ENCODE measurements around the gene OR9G1.

Gene OR9G1

GRCh38 chr11:56706486-56706885 is 7.6 kb downstream of the OR9G1 start:
- Histone ChIP-seq H3K4me3 (ENCODE audit: low read length in 2 of 2) (no peak overlapping the region), H3K27ac (ENCODE audit: low read length) (no peak overlapping the region), H3K27me3 (ENCODE audit: control insufficient read depth in 1 of 2, insufficient read depth in 2 of 2, low read length in 2 of 2) (no peaks in the 10 kb centered on the region), H3K9me3 (ENCODE audit: control insufficient read depth in 2 of 2, low read length in 2 of 2) (peaks cover 0 to 3% of the 10 kb centered on the region in 2 donors), H3K9ac (ENCODE audit: low read length in 2 of 2) (no peak overlapping the region), H3K4me1 (ENCODE audit: control insufficient read depth, insufficient read depth, low read length) (no peaks in the 10 kb centered on the region), H3K36me3 (ENCODE audit: control insufficient read depth in 2 of 2, insufficient read depth in 2 of 2, low read length in 2 of 2) (no peaks in the 10 kb centered on the region)

- H3K27ac ChIP-seq (ENCODE audit: low read length), result no peak overlapping the region
- H3K9ac ChIP-seq (ENCODE audit: low read length in 2 of 2), result no peak overlapping the region
- H3K36me3 ChIP-seq (ENCODE audit: control insufficient read depth in 2 of 2, insufficient read depth in 2 of 2, low read length in 2 of 2), result no peaks in the 10 kb centered on the region
- H3K4me1 ChIP-seq (ENCODE audit: control insufficient read depth, insufficient read depth, low read length), result no peaks in the 10 kb centered on the region
- no peak overlapping the region for H3K4me3 ChIP-seq (ENCODE audit: low read length in 2 of 2)
- no peaks in the 10 kb centered on the region for H3K27me3 ChIP-seq (ENCODE audit: control insufficient read depth in 1 of 2, insufficient read depth in 2 of 2, low read length in 2 of 2)
- no peaks in the 10 kb centered on the region for H3K9me3 ChIP-seq (ENCODE audit: control insufficient read depth in 2 of 2, low read length in 2 of 2)
These were observed 15.3 kb downstream of the OR9G1 start for GRCh38 chr11:56714206-56714605.

- H3K4me1 ChIP-seq (ENCODE audit: control insufficient read depth, insufficient read depth, low read length), result no peaks in the 10 kb centered on the region
- H3K36me3 ChIP-seq (ENCODE audit: control insufficient read depth in 2 of 2, insufficient read depth in 2 of 2, low read length in 2 of 2), result no peaks in the 10 kb centered on the region
- no peaks in the 10 kb centered on the region for H3K9me3 ChIP-seq (ENCODE audit: control insufficient read depth in 2 of 2, low read length in 2 of 2)
- H3K9ac ChIP-seq (ENCODE audit: low read length in 2 of 2), result no peak overlapping the region
- no peak overlapping the region for H3K27ac ChIP-seq (ENCODE audit: low read length)
- H3K4me3 ChIP-seq (ENCODE audit: low read length in 2 of 2), result no peak overlapping the region
- no peaks in the 10 kb centered on the region for H3K27me3 ChIP-seq (ENCODE audit: control insufficient read depth in 1 of 2, insufficient read depth in 2 of 2, low read length in 2 of 2)
These were observed 17.5 kb downstream of the OR9G1 start for GRCh38 chr11:56716379-56716854.

GRCh38 chr11:56720513-56720912 is 21.6 kb downstream of the OR9G1 start:
- H3K4me1 ChIP-seq (ENCODE audit: control insufficient read depth, insufficient read depth, low read length), result no peaks in the 10 kb centered on the region
- no peak overlapping the region for H3K9ac ChIP-seq (ENCODE audit: low read length in 2 of 2)
- H3K27ac ChIP-seq (ENCODE audit: low read length), result no peak overlapping the region
- H3K9me3 ChIP-seq (ENCODE audit: control insufficient read depth in 2 of 2, low read length in 2 of 2), result no peaks in the 10 kb centered on the region
- H3K36me3 ChIP-seq (ENCODE audit: control insufficient read depth in 2 of 2, insufficient read depth in 2 of 2, low read length in 2 of 2), result no peaks in the 10 kb centered on the region
- H3K27me3 ChIP-seq (ENCODE audit: control insufficient read depth in 1 of 2, insufficient read depth in 2 of 2, low read length in 2 of 2), result no peaks in the 10 kb centered on the region
- no peak overlapping the region for H3K4me3 ChIP-seq (ENCODE audit: low read length in 2 of 2)

GRCh38 chr11:56740107-56740506 is 41.2 kb downstream of the OR9G1 start:
- Histone ChIP-seq H3K27ac (ENCODE audit: low read length) (no peak overlapping the region), H3K4me3 (ENCODE audit: low read length in 2 of 2) (no peak overlapping the region), H3K9me3 (ENCODE audit: control insufficient read depth in 2 of 2, low read length in 2 of 2) (peaks cover 0 to 2% of the 10 kb centered on the region in 2 donors), H3K36me3 (ENCODE audit: control insufficient read depth in 2 of 2, insufficient read depth in 2 of 2, low read length in 2 of 2) (no peaks in the 10 kb centered on the region), H3K4me1 (ENCODE audit: control insufficient read depth, insufficient read depth, low read length) (no peaks in the 10 kb centered on the region), H3K9ac (ENCODE audit: low read length in 2 of 2) (no peak overlapping the region), H3K27me3 (ENCODE audit: control insufficient read depth in 1 of 2, insufficient read depth in 2 of 2, low read length in 2 of 2) (no peaks in the 10 kb centered on the region)

GRCh38 chr11:56740886-56741285 is 42.0 kb downstream of the OR9G1 start:
- Histone ChIP-seq H3K27me3 (ENCODE audit: control insufficient read depth in 1 of 2, insufficient read depth in 2 of 2, low read length in 2 of 2) (no peaks in the 10 kb centered on the region), H3K4me3 (ENCODE audit: low read length in 2 of 2) (no peak overlapping the region), H3K9me3 (ENCODE audit: control insufficient read depth in 2 of 2, low read length in 2 of 2) (peaks cover 0 to 2% of the 10 kb centered on the region in 2 donors), H3K9ac (ENCODE audit: low read length in 2 of 2) (no peak overlapping the region), H3K4me1 (ENCODE audit: control insufficient read depth, insufficient read depth, low read length) (no peaks in the 10 kb centered on the region), H3K27ac (ENCODE audit: low read length) (no peak overlapping the region), H3K36me3 (ENCODE audit: control insufficient read depth in 2 of 2, insufficient read depth in 2 of 2, low read length in 2 of 2) (no peaks in the 10 kb centered on the region)

GRCh38 chr11:56748597-56748996 is 49.7 kb downstream of the OR9G1 start, which contains the start of gene OR9G4:
Gene OR9G4, minus strand, starts transcription at chr11:56748697. Its CDS starts 4,931 bp downstream, at chr11:56743766.
- H3K4me3 ChIP-seq (ENCODE audit: low read length in 2 of 2), result no peak within 1 kb of the TSS
- no peak within 1 kb of the TSS for H3K9ac ChIP-seq (ENCODE audit: low read length in 2 of 2)
- H3K4me1 ChIP-seq (ENCODE audit: control insufficient read depth, insufficient read depth, low read length), result no peaks in the 10 kb centered on the region
- H3K9me3 ChIP-seq (ENCODE audit: control insufficient read depth in 2 of 2, low read length in 2 of 2), result peaks cover 0 to 5% of the 10 kb centered on the region in 2 donors
- no peak within 1 kb of the TSS for H3K27ac ChIP-seq (ENCODE audit: low read length)
- H3K36me3 ChIP-seq (ENCODE audit: control insufficient read depth in 2 of 2, insufficient read depth in 2 of 2, low read length in 2 of 2), result no peaks in the 10 kb centered on the region
- no peaks in the 10 kb centered on the region for H3K27me3 ChIP-seq (ENCODE audit: control insufficient read depth in 1 of 2, insufficient read depth in 2 of 2, low read length in 2 of 2)

GRCh38 chr11:56750190-56750589 is 51.3 kb downstream of the OR9G1 start:
- Histone ChIP-seq H3K9ac (ENCODE audit: low read length in 2 of 2) (no peak overlapping the region), H3K36me3 (ENCODE audit: control insufficient read depth in 2 of 2, insufficient read depth in 2 of 2, low read length in 2 of 2) (no peaks in the 10 kb centered on the region), H3K27ac (ENCODE audit: low read length) (no peak overlapping the region), H3K4me1 (ENCODE audit: control insufficient read depth, insufficient read depth, low read length) (no peaks in the 10 kb centered on the region), H3K4me3 (ENCODE audit: low read length in 2 of 2) (no peak overlapping the region), H3K9me3 (ENCODE audit: control insufficient read depth in 2 of 2, low read length in 2 of 2) (peaks cover 0 to 5% of the 10 kb centered on the region in 2 donors), H3K27me3 (ENCODE audit: control insufficient read depth in 1 of 2, insufficient read depth in 2 of 2, low read length in 2 of 2) (no peaks in the 10 kb centered on the region)

- peaks cover 0 to 5% of the 10 kb centered on the region in 2 donors for H3K9me3 ChIP-seq (ENCODE audit: control insufficient read depth in 2 of 2, low read length in 2 of 2)
- H3K27me3 ChIP-seq (ENCODE audit: control insufficient read depth in 1 of 2, insufficient read depth in 2 of 2, low read length in 2 of 2), result no peaks in the 10 kb centered on the region
- no peak overlapping the region for H3K27ac ChIP-seq (ENCODE audit: low read length)
- H3K36me3 ChIP-seq (ENCODE audit: control insufficient read depth in 2 of 2, insufficient read depth in 2 of 2, low read length in 2 of 2), result no peaks in the 10 kb centered on the region
- H3K4me1 ChIP-seq (ENCODE audit: control insufficient read depth, insufficient read depth, low read length), result no peaks in the 10 kb centered on the region
- H3K9ac ChIP-seq (ENCODE audit: low read length in 2 of 2), result no peak overlapping the region
- H3K4me3 ChIP-seq (ENCODE audit: low read length in 2 of 2), result no peak overlapping the region
These were observed 52.6 kb downstream of the OR9G1 start for GRCh38 chr11:56751480-56751879.

Data from stomach smooth muscle (tissue), 2 donors.